HG02763 (cell line): Measurements from ENCODE around the gene NLN.
"Not testable (repeated sequence)": the region's sequence is repeated elsewhere in the genome, so short reads cannot be mapped to it uniquely, and the experiment has no call there.

Source experiments
- ATAC-seq: cut with Tn5 transposase; IDR thresholded peaks from one replicate; pipeline ENCODE4 v1.9.1; 2021; ENCODE audit warnings: mild to moderate bottlenecking, moderate library complexity; ENCODE audit not compliant: unreplicated experiment

The NLN gene

DNA sequence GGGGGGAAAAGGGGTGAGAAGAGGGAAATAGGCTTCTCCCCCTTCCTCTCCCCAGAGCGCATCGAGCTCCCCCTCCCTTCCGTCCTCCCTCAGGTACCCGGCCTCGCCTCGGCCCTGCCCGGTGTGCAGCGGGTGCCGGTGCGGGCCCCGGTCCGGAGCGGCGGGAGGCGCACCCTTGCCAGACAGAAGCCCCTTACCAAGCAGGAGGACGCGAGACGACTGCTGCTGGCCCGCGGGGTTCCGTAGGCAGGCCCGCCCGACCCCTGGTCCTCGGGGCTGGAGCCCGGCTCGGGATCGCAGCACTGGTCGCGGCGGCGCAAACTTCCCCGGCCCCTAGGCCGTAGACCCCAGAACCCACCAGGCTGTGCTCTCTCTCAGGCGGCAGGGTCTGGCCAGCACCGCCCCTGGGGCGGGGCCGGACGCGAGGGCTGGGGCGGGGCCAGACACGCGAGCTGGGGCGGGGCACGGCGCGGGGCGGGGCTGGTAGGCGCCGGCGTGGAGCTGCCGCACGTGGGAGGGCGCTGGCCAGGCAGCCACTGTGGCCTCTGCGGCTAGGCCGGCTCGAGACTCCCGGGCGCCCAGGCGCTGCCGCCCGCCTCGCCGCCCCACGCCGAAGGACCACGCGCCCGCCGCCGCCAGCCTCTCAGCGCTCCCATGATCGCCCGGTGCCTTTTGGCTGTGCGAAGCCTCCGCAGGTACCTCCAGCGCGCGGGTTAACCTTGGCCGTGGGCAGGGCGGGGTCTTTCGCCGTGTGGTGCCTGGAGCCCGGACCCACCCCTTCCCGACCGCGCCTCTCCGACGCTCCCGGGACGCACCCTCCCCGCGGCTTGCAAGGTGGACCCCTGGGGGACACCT lies at the start of gene NLN, which contains the start of gene SGTB:
TSS of gene NLN (plus strand) at position 486 of the 855 bp plus-strand sequence. CDS start at position 655, 169 bp downstream.
TSS of gene SGTB (minus strand) at position 390 of the 855 bp plus-strand sequence. CDS start 1,302 bp downstream, outside the sequence.
- peak; percentile 93 for ATAC-seq

DNA sequence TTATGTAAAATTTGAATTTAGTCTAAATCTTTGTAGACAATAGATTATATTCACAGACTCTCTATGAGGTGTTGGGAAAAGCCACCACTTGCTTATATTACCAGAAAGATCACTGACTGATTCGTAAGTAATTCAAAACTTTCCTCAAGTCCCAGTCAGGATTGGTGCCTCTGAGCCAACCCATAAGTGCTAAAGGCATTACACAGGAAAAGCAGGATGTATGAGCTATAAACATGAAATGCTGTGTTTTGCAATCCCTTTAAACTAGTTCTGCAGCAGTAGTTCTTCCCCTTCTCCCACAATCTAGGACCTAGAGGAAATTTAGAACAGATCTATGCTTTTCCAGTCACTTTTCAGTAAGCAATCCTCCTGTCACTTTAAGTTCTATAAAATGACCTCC lies 49.2 kb upstream of the NLN start:
- ATAC-seq: no peak

DNA sequence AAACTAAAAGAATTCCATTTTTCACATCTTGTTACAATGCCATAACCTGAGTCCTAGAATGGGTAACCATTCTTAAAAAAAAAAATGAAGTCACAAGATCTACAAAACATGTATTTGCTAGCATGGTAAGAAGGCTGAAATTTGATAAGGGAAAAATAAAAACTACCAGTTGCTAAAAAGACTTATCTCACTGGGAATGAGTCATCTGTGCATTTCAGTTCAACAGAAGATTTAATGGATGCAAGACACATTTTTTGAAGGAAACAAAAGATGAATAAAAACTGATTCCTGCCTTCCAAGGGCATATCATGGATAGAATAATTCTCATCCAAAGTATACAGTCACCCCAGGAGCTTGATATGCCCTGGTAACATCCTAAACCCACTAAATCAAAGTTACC lies 47.3 kb upstream of the NLN start:
- no peak for ATAC-seq

- ATAC-seq: not testable (repeated sequence)
Measured at GRCh38 chr5:65676056-65676455, 45.9 kb upstream of the NLN start.

DNA sequence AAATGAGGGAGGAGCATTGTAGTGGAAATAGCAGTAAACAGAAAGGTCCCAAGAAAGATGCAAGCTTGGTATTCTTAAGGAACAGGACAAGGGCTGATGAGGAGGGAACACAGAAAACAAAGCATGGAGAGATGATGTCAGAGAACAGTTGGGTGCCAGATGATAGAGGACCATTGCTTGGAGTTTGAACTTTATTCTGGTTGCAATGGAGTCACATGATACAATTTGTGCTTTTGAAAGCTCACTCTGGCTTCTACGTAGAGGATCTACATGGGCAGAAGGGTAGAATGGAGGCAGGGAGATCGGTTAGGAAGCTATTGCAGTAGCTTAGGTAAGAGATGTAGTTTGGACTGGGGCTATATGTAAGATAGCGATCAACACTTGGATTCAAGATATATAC lies 39.9 kb upstream of the NLN start:
- no peak for ATAC-seq

DNA sequence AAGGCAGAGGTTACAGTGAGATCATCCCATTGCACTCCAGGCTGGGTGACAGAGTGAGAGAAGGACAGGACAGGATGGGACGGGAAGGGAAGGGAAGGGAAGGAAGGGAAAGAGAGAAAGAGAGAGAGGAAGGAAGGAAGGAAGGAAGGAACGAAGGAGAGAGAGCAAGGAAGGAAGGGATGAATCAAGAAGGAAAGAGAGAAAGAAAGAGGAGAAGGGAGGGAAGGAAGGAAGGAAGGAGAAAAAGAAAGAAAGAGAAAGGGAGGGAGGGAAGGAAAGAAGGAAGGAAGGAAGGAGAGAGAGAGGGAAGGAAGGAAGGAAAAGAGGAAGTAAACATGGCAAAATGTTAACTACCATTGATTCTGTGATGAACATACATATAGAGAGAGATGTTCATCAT lies 28.9 kb upstream of the NLN start:
- ATAC-seq: no peak

GRCh38 chr5:65695162-65695755 lies 26.7 kb upstream of the NLN start:
- ATAC-seq: peak; percentile 60

- ATAC-seq: no peak
Measured at GRCh38 chr5:65695896-65696295, 26.1 kb upstream of the NLN start.

- no peak for ATAC-seq
Measured at GRCh38 chr5:65696892-65697291, 25.1 kb upstream of the NLN start.

DNA sequence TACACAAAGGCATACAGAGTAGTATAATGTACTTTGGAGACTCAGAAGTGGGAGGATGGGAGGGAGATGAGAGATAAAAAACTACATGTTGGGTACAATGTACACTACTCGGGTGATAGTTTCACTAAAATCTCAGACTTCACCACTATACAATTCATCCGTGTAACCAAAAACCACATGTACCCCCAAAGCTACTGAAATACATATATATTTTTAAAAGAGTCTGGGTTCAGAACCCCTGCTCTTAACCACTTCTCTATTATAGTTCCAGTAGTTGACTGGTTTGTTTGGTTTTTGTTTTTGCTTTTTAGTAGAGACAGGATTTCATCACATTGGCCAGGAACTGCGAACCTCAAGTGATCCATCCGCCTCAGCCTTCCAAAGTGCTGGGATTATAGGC lies 22.7 kb upstream of the NLN start:
- ATAC-seq: peak; percentile 40

DNA sequence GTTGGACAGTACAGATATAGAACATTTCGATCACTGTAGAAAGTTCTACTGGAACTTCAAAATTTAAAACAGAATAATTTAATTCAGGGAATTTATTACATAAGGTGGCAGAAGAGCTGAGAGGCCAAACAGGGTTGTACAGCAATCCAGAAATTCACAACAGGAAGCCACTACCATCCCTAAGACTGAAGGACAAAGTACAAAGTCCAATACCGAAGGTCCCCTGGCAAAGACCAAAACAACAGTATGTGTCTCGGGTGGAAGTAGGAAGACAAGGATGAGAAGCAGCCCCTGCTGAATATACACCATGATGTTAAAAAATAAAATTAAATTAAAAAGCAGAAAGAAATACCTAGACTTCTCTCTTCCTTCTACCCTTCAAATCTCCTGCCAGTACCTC lies 20.0 kb upstream of the NLN start:
- no peak for ATAC-seq

DNA sequence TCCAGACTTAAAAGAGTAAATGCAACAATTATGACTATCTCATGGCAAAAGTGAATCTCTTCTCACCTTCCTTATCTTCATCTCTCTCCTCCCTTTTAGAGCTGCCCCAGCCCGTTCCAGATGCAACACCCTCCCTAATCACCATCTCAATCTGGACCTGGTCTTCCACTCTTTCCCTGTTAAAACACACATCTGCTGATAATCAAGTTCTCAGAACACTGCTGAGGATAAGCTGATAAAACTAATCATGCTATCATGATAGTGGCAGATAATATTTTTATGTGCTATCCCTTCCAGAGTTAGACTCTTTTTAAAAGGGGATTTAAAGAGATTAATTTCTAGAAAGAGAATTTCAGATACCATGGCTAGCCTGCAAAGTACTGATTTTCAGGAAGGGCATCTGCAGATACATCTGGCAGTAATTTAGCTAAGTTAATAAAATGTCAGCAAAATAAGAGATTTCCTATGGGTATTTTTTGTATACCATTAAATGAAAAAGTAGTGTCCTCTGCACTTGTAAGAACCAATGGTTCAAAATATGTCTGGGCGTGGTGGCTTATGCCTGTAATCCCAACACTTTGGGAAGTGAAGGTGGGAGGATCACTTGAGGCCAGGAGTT lies 17.3 kb upstream of the NLN start:
- ATAC-seq: no peak

GRCh38 chr5:65707663-65708062 lies 14.3 kb upstream of the NLN start:
- no peak for ATAC-seq

DNA sequence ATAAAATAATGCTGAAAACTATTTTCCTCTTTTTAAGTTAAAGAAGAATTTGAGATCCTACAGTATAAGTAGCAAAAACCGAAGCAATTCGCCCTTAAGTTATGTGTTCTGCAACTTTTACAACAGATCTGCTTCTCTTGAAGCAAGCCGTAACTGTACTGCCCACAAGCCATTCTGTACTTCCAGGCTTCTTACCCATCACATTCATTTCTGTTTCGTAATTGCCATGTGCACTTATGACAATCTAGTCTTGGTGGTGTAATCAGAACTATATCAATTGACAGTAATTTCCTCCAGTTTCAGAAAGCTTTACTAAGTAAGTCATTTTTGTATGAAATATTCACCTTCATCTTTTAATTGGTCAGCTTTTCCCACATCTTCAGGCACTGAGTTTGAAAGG lies 13.9 kb upstream of the NLN start:
- no peak for ATAC-seq

GRCh38 chr5:65718576-65719310 lies 3.3 kb upstream of the NLN start:
- ATAC-seq: no peak

GRCh38 chr5:65721050-65721719 lies 820 bp upstream of the NLN start:
- peak; percentile 3 for ATAC-seq

GRCh38 chr5:65722575-65723403 lies 784 bp downstream of the NLN start:
- ATAC-seq: no peak

DNA sequence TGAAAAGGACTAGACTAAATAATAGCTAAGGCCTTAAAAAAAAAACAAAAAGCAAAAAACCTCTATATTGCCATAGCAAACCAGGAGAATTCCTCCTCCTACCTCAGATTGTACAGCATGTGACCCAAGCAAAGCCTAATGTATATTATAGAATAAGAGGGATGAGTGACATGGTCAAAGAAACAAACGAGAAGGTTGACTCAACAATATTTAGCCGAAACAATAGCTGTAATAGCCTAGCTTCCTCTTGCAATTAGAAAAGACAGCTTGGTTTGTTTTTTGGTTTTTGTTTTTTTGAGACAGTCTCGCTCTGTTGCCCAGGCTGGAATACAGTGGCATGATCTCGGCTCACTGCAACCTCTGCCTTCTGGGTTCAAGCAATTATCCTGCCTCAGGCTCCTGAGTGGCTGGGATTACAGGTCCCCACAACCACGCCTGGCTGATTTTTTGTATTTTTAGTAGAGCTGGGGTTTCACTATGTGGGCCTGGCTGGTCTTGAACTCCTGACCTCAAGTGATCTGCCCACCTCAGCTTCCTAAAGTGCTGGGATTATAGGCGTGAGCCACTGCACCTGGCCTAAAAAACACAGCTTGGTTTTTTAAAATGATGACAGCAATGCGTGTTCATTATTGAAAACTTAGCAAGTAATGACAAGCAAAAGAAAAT lies 5.6 kb downstream of the NLN start:
- ATAC-seq: no peak

DNA sequence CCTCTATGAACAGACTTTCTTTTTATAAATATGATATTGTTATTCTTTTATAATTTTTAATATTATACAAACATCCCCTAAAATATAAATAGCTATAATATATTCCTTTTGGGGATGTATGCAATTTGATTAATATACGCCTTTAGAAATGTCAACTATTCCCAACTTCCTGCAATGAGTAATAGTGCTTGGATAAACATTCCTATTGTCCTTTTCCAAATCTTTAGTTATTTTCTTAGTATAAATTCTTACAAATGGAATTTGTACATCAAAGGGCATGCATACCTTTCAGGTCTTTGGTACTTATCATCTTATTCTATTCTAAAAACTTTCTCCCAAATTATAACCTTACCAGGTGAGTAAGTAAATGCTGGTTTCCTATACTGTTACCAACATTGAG lies 6.2 kb downstream of the NLN start:
- no peak for ATAC-seq
